Uterus (tissue), 4 donors: ENCODE measurements around the gene ANKRD13B. TPM values are rescaled to one million over a fixed set of nuclear protein-coding genes. Genes with fewer than 3 reads are reported as not detected.
A peak's percentile ranks its signal among the peaks of the same experiment; 100 is the strongest.

ENCODE experiments used
- DNase-seq, 2 donors: peaks; one replicate each; pipeline ENCODE4 v3.0.0-alpha.2; 2019 to 2020
- H3K27ac ChIP-seq, 2 donors: fragments of 200-600 bp; sonication (generic); 1 replicate in 1 of 2; 2 replicates in 1 of 2; pipeline ENCODE4 v1.5.1; 2016 to 2018
- H3K27me3 ChIP-seq, 2 donors: fragments of 200-600 bp; sonication (generic); one replicate each; pipeline ENCODE4 v1.5.1; 2018 to 2019; ENCODE audit warnings: control low read depth in 1 of 2
- H3K36me3 ChIP-seq, 2 donors: fragments of 200-600 bp; sonication (generic); one replicate each; pipeline ENCODE4 v1.5.1; 2019; ENCODE audit warnings: control low read depth in 1 of 2
- H3K4me1 ChIP-seq, 2 donors: fragments of 200-600 bp; sonication (generic); one replicate each; pipeline ENCODE4 v1.5.1; 2018 to 2019; ENCODE audit warnings: control low read depth in 1 of 2
- H3K4me3 ChIP-seq, 2 donors: fragments of 200-600 bp; sonication (generic); 1 replicate in 1 of 2; 2 replicates in 1 of 2; pipeline ENCODE4 v1.5.1; 2018 to 2019; ENCODE audit warnings: mild to moderate bottlenecking in 1 of 2
- H3K9me3 ChIP-seq, 2 donors: fragments of 200-600 bp; sonication (generic); one replicate each; pipeline ENCODE4 v1.5.1; 2019; ENCODE audit warnings: control low read depth in 1 of 2
- CTCF ChIP-seq, 4 experiments: fragments of 200-600 bp in 2 of 4; fragments of 450-650 bp in 2 of 4; sonication (generic) in 2 of 4; IDR thresholded peaks; one replicate each; pipeline ENCODE4 v1.5.1; 2016 to 2019; ENCODE audit warnings: antibody characterized with exemption in 4 of 4, mild to moderate bottlenecking in 2 of 4, moderate library complexity in 1 of 4
- POLR2A ChIP-seq, 2 donors: fragments of 450-650 bp; IDR thresholded peaks; one replicate each; pipeline ENCODE4 v1.6.1; 2016; ENCODE audit warnings: antibody characterized with exemption in 2 of 2, mild to moderate bottlenecking in 1 of 2, moderate library complexity in 1 of 2
- intact Hi-C: fragments of 100-400 bp; cut with DNase I; formaldehyde crosslinking; loops from one replicate; pipeline ENCODE4 v1.15.1; 2023; ENCODE audit warnings: low total_unique reads
- total RNA-seq, 4 donors: library from RNA; depleted of rRNA in 3 of 4; stranded (reverse); fragments of >200 nt in 3 of 4; gene quantifications; one replicate each; pipeline versions ENCODE4 v1.1.0 to v1.2.4, GENCODE V29; 2014 to 2023
- donor health status: DM: yes; HTN: yes; CAD: no.

The ANKRD13B gene
- total RNA-seq, 4 donors from 2014 or later, result 2.8 to 17.0 (median 12.7) TPM

GRCh38 chr17:29597361-29598172 is 4.6 kb downstream of the ANKRD13B start:
- no peak for TF ChIP-seq POLR2A (IDR thresholded peaks at IDR 0.05)
- TF ChIP-seq CTCF (IDR thresholded peaks at IDR 0.05), result no peak
- H3K4me3 ChIP-seq, result no peak overlapping the region
- H3K27me3 ChIP-seq, result no peaks in the 10 kb centered on the region
- intact Hi-C loops, result no loop called here
- no peaks in the 10 kb centered on the region for H3K9me3 ChIP-seq
- peak overlapping the region in 1 of 2 donors; percentile 7 for H3K27ac ChIP-seq
- no peaks in the 10 kb centered on the region for H3K36me3 ChIP-seq
- peaks cover 0 to 8% of the 10 kb centered on the region in 2 donors for H3K4me1 ChIP-seq
- DNase-seq, result peak in 1 of 2 donors; percentile 16

GRCh38 chr17:29603109-29603674 is 10.3 kb downstream of the ANKRD13B start:
- H3K4me3 ChIP-seq, result no peak overlapping the region
- H3K27ac ChIP-seq, result no peak overlapping the region
- H3K27me3 ChIP-seq, result no peaks in the 10 kb centered on the region
- intact Hi-C loops, result no loop called here
- TF ChIP-seq CTCF (IDR thresholded peaks at IDR 0.05), result no peak
- no peak for TF ChIP-seq POLR2A (IDR thresholded peaks at IDR 0.05)
- DNase-seq, result peak in 1 of 2 donors; percentile 28
- no peaks in the 10 kb centered on the region for H3K9me3 ChIP-seq
- H3K36me3 ChIP-seq, result no peaks in the 10 kb centered on the region
- no peaks in the 10 kb centered on the region for H3K4me1 ChIP-seq

- TF ChIP-seq CTCF (IDR thresholded peaks at IDR 0.05) (no peak), POLR2A (IDR thresholded peaks at IDR 0.05) (no peak)
- DNase-seq, result no peak
- Histone ChIP-seq H3K27me3 (no peaks in the 10 kb centered on the region), H3K27ac (no peak overlapping the region), H3K9me3 (no peaks in the 10 kb centered on the region), H3K4me1 (no peaks in the 10 kb centered on the region), H3K4me3 (no peak overlapping the region), H3K36me3 (no peaks in the 10 kb centered on the region)
- intact Hi-C loops, result no loop called here
These were observed 14.7 kb downstream of the ANKRD13B start for GRCh38 chr17:29607557-29608195.

GRCh38 chr17:29608986-29609385 is 16.1 kb downstream of the ANKRD13B start:
- DNase-seq, result no peak
- H3K36me3 ChIP-seq, result no peaks in the 10 kb centered on the region
- intact Hi-C loops, result no loop called here
- peaks cover 0 to 11% of the 10 kb centered on the region in 2 donors for H3K4me1 ChIP-seq
- H3K9me3 ChIP-seq, result no peaks in the 10 kb centered on the region
- no peaks in the 10 kb centered on the region for H3K27me3 ChIP-seq
- no peak for TF ChIP-seq POLR2A (IDR thresholded peaks at IDR 0.05)
- H3K4me3 ChIP-seq, result no peak overlapping the region
- H3K27ac ChIP-seq, result no peak overlapping the region

- no peaks in the 10 kb centered on the region for H3K9me3 ChIP-seq
- no peak for DNase-seq
- H3K27me3 ChIP-seq, result no peaks in the 10 kb centered on the region
- no peaks in the 10 kb centered on the region for H3K36me3 ChIP-seq
- peaks cover 0 to 11% of the 10 kb centered on the region in 2 donors for H3K4me1 ChIP-seq
- intact Hi-C loops, result no loop called here
- no peak for TF ChIP-seq CTCF (IDR thresholded peaks at IDR 0.05)
- TF ChIP-seq POLR2A (IDR thresholded peaks at IDR 0.05), result no peak
- no peak overlapping the region for H3K27ac ChIP-seq
- no peak overlapping the region for H3K4me3 ChIP-seq
These were observed 17.5 kb downstream of the ANKRD13B start for GRCh38 chr17:29610395-29610794.
